Lung (tissue), 12 donors: ENCODE measurements around the gene ANKRD13D. TPM values are rescaled to one million over a fixed set of nuclear protein-coding genes. Genes with fewer than 3 reads are reported as not detected.

Experiments
- ATAC-seq: fragments of 200-7000 bp; cut with Tn5 transposase; one replicate; pipeline ENCODE4 v1.9.1; 2020; ENCODE audit warnings: moderate number of reproducible peaks; ENCODE audit not compliant: insufficient read depth, low FRiP score
- DNase-seq, 3 donors: peaks; one replicate each; pipeline ENCODE4 v3.0.0-alpha.2; 2013 to 2017
- H3K27ac ChIP-seq, 2 donors: one replicate each; pipeline ENCODE4 v1.5.1; 2013; ENCODE audit warnings: mild to moderate bottlenecking in 2 of 2, moderate library complexity in 2 of 2, control low read depth in 1 of 2, inconsistent platforms in 1 of 2, low read depth in 1 of 2, low read length in 1 of 2
- H3K27me3 ChIP-seq, 3 donors: one replicate each; pipeline ENCODE4 v1.5.1; 2013; ENCODE audit warnings: low read length in 2 of 3; ENCODE audit not compliant: control insufficient read depth in 3 of 3, insufficient read depth in 3 of 3
- H3K36me3 ChIP-seq, 4 donors: one replicate each; pipeline ENCODE4 v1.5.1; 2013; ENCODE audit warnings: low read length in 4 of 4, mild to moderate bottlenecking in 1 of 4, moderate library complexity in 1 of 4; ENCODE audit not compliant: control insufficient read depth in 4 of 4, insufficient read depth in 4 of 4
- H3K4me1 ChIP-seq, 5 donors: one replicate each; pipeline ENCODE4 v1.5.1; 2013; ENCODE audit warnings: low read length in 5 of 5, mild to moderate bottlenecking in 2 of 5, moderate library complexity in 1 of 5; ENCODE audit not compliant: control insufficient read depth in 5 of 5, insufficient read depth in 5 of 5
- H3K4me3 ChIP-seq: one replicate; pipeline ENCODE4 v1.5.1; 2013; ENCODE audit warnings: mild to moderate bottlenecking, control low read depth, moderate library complexity
- H3K9ac ChIP-seq, 2 donors: one replicate each; pipeline ENCODE4 v1.5.1; 2013; ENCODE audit warnings: low read length in 2 of 2, control low read depth in 1 of 2; ENCODE audit not compliant: insufficient read depth in 1 of 2
- H3K9me3 ChIP-seq, 4 donors: one replicate each; pipeline ENCODE4 v1.5.1; 2013; ENCODE audit warnings: low read length in 3 of 4, mild to moderate bottlenecking in 1 of 4, moderate library complexity in 1 of 4; ENCODE audit not compliant: control insufficient read depth in 4 of 4, insufficient read depth in 3 of 4
- CTCF ChIP-seq: IDR thresholded peaks from 2 replicates; pipeline ENCODE4 v1.5.1; 2012; ENCODE audit warnings: mild to moderate bottlenecking; ENCODE audit errors: control extremely low read depth, extremely low read depth
- WGBS, 2 donors: extraction: QIAGEN DNeasy Blood & Tissue Kit; methylation state at CpG; one replicate each; pipeline ENCODE4 v1.1.7; 2013; 5-methylcytosine and 5-hydroxymethylcytosine counted together
- polyA plus RNA-seq, 2 donors: library from polyadenylated mRNA; stranded (reverse); fragments of 200-250 nt; gene quantifications; one replicate each; pipeline ENCODE4 v1.2.1, GENCODE V29; 2013
- total RNA-seq, 2 donors: library from RNA; depleted of rRNA in 1 of 2; stranded (reverse); fragments of >200 nt in 1 of 2; gene quantifications; one replicate each; pipeline ENCODE4 v1.2.1, GENCODE V29; 2014 to 2021
- donor health status: control.
- donor health status: control.
- donor health status: Bipolar disorder and iron deficiency.
- donor health status: healthy.
- donor health status: DM: yes; HTN: yes; CAD: no.

ANKRD13D gene
- total and polyA plus RNA-seq, 4 donors = 35.9 to 86.2 (median 60.5) TPM

GRCh38 chr11:67299471-67300191 lies 10.5 kb downstream of the ANKRD13D start:
- Histone ChIP-seq H3K27ac (no peak overlapping the region), H3K9me3 (peaks cover 0 to 4% (median 0%) of the 10 kb centered on the region in 4 donors), H3K4me1 (peaks cover 0 to 25% (median 7%) of the 10 kb centered on the region in 5 donors), H3K36me3 (peaks cover 0 to 43% (median 22%) of the 10 kb centered on the region in 4 donors), H3K9ac (no peak overlapping the region), H3K27me3 (no peaks in the 10 kb centered on the region), H3K4me3 (no peak overlapping the region)
- 95% methylated on average over 28 to 29 of the region's 29 CpGs for WGBS, 2 donors
- DNase-seq (no peak), ATAC-seq (no peak)
- no peak for TF ChIP-seq CTCF

DNA sequence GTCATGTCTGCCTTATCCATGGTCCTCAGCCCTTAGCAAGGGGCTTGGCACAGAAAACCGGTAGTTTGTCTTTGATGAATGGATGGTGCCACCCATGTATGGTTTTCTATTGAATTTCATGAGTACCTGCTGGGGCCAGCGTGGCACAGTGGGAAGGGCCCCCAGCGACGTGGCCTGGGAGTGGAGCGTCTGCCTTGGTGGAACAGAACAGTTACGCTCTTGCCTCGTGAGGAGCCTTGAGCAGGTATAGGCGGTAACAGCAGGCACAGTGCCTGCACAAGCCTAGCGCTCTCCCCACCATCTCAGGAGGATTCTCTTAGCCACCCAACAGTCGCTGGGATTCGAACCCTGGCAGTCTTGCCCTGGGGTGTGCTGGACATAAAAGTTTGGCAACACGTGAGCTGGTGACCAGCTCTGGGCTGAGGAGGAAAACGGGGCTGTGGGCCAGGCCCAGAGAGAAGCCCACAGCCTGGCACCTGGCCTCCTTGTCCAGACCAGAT lies 11.2 kb downstream of the ANKRD13D start:
- no peak for TF ChIP-seq CTCF
- no peak for DNase-seq

DNA sequence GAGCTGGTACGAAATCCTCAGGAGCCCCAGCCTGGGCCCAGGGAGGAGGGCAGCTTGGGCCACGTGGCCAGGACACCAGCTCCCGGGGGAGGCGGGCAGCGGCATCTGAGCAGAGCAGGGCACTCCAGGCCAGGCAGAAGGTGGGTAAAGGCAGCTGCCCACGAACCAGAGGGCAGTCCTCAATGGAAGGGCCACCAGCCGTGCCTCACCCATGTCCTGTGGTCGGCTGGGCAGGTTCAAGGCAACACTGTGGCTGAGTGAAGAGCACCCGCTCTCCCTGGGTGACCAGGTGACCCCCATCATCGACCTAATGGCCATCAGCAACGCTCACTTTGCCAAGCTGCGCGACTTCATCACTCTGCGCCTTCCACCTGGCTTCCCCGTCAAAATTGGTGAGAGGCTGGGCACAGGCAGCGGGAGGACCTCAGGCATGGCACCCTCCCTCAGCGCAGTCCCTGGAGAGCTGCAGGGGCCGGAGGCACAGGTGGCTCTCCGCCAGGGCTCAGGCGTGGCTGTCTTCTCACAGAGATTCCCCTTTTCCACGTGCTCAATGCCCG lies 11.7 kb downstream of the ANKRD13D start:
- 92% methylated on average over 22 of the region's 22 CpGs for WGBS, 2 donors
- Histone ChIP-seq H3K36me3 (peaks cover 0 to 32% (median 18%) of the 10 kb centered on the region in 4 donors), H3K27me3 (no peaks in the 10 kb centered on the region), H3K4me1 (peaks cover 0 to 28% (median 7%) of the 10 kb centered on the region in 5 donors), H3K4me3 (no peak overlapping the region), H3K27ac (no peak overlapping the region), H3K9ac (no peak overlapping the region), H3K9me3 (no peaks in the 10 kb centered on the region)
- ATAC-seq (no peak), DNase-seq (no peak)
- no peak for TF ChIP-seq CTCF

More for the DNA sequence above, 11.2 kb downstream of the ANKRD13D start:
- Histone ChIP-seq H3K4me3 (no peak overlapping the region), H3K27me3 (no peaks in the 10 kb centered on the region), H3K4me1 (peaks cover 0 to 28% (median 7%) of the 10 kb centered on the region in 5 donors), H3K36me3 (peaks cover 0 to 38% (median 21%) of the 10 kb centered on the region in 4 donors), H3K9ac (no peak overlapping the region), H3K9me3 (peaks cover 0 to 4% (median 0%) of the 10 kb centered on the region in 4 donors), H3K27ac (no peak overlapping the region)
- no peak for ATAC-seq
- WGBS, 2 donors = 94 to 95% methylated on average over 13 of the region's 13 CpGs
